GM18511 (cell line): ENCODE results near the gene STARD5.
A peak's percentile ranks its signal among the peaks of the same experiment; 100 is the strongest.
"Not testable (repeated sequence)": the region's sequence is repeated elsewhere in the genome, so short reads cannot be mapped to it uniquely, and the experiment has no call there.

Experiments
- ATAC-seq: cut with Tn5 transposase; IDR thresholded peaks from one replicate; pipeline ENCODE4 v1.9.1; 2021; ENCODE audit warnings: mild to moderate bottlenecking, moderate library complexity; ENCODE audit not compliant: unreplicated experiment

STARD5 gene, protein sequence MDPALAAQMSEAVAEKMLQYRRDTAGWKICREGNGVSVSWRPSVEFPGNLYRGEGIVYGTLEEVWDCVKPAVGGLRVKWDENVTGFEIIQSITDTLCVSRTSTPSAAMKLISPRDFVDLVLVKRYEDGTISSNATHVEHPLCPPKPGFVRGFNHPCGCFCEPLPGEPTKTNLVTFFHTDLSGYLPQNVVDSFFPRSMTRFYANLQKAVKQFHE

DNA sequence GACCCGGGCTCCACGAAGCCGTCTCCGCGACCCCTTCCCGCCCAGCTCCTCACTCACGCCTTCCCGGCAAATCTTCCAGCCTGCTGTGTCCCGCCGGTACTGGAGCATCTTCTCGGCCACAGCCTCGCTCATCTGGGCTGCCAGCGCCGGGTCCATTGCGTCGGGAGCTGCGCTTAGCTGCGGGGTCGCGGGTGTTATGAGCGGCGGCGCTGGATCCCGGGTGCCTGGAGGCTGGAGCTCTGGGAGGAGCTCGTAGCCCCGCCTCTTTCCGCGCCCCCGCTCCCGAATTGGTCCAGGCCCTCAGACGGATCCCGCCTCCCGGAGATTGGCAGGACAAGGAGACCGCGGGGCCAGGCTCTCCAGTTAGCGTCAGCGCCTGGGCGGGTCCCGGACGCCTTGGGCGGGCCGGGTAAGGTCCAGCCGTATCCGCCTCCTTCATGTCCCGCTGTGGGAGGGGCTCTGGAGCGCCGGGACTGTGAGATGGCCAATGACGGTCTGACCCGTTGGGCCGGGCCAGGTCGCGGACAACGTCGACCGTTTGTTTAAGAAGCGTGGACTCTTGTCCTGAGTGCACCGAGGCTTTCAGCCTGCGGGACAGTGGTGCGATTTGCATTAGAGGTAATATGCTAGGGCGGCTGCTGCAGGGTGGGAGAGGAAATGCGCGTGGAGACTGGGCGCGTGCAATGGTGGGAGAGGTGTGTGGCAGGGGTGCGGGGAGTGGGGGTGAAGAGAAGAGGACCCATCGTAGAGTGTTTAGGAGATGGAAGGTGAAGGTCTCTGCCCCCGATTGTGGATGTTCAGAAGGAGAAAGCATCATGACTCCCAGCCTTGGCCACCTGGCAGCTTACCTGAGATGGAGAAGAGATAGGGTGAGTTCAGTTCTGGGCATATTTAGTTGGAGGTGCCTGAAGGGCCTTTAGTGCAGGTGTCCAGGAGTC, at the start of gene STARD5:
STARD5 (minus strand) TSS at position 198 of the 938 bp plus-strand sequence; CDS start at position 156, 42 bp downstream.
- peak; percentile 99 for ATAC-seq

DNA sequence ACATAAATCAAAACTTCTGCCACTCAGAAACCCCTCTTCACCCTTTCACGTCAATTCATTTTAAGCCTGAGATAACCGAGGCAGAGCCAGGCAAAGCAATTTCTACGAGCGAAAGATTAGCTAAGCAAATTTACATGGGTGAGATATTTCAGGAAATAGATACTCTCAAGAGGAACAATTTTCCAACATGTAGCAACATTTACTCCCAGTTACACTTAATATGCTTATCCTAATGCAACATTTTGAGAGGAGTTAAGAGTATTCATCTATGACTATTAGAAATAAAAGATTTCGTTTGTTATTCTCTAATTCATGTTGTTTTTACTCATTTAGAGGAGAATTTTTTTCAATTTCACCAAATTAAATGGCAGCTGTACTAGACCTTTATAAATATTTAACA, 49.2 kb upstream of the STARD5 start:
- no peak for ATAC-seq

DNA sequence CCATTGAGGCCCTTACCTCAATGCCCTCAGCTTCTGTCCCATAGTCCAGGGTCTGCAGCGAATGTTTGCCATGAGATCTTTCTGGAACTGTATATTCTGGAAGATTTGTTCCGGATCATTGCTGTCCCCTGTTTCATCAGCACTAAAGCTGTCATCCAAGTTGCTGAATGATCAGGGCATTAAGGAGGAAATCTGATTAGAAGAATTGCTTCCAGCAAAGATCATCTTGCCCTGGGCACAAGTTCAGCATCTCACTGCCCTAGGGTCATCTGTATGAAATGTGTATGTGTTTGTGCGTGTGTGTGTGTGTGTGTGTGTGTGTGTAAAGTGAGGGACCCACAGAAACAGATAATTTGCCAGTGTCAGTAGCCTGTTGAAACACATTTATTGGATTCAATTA, 48.6 kb upstream of the STARD5 start:
- no peak for ATAC-seq

DNA sequence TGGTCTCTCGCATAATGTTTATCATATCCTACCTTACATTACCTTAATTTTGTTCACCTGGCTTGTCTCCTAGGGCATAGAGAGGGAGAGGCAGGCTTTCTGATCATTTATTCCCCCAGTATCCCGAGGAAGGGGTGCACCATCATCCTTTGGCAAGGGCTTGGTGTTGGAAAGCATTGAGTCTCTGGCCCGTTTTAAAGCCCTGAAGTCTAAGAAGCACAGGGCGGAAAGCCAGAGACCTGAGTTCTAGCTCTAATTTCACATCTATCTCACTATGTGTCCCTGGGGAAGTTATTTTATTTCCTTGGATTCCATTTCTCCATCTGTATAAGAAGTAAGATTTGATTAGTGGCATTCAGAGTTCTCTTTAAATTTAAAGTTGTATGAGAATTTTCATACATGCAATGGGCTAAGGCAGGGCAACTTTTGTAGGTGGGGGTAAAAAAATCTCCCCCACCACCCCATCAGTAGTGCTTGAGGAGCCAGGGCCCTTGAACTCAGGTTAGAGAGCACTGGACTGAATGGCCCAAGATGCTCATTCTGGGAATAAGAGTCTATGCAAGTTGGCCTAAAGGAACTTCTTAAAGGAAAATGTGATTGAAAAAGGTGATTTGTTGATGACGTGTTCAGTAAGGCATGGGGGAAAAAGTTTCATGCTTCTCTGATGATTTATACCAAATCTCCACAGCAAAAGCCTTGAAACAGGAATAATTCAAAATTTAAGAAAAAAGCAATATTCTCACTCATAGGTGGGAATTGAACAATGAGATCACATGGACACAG, 40.0 kb upstream of the STARD5 start:
- no peak for ATAC-seq

DNA sequence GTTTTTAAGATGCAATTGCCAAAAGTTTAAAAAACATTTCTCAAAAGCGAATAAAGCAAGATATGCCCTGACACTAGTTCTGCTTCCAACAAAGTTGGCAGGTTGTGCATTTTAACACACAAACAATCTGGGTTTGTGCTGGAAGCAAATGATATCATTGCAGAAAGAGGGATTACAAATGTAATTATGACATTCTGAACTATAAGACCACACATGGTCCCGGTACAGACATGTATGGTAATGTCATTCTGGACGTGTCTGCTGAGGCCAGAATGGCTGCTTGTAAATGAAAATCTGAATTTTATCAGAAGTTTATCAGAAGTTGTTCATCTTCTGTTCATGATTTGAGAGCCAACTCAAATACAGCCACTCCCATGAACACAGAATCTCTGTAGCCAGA, 39.3 kb upstream of the STARD5 start:
- ATAC-seq, result no peak

DNA sequence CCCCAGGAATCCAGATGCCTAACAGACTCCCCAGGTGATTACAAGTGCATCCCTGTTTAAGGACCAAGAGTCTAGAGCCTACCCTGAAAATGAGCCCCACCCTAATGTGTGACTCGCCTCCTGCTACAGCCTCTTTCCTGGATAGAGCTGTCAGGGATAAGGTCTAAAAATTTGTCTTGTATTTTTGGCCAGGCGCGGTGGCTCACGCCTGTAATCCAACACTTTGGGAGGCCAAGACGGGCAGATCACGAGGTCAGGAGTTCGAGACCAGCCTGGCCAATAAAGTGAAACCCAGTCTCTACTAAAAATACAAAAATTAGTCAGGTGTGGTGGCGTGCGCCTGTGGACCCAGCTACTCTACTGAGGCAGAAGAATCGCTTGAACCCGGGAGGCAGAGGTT, 38.8 kb upstream of the STARD5 start:
- ATAC-seq, result no peak

DNA sequence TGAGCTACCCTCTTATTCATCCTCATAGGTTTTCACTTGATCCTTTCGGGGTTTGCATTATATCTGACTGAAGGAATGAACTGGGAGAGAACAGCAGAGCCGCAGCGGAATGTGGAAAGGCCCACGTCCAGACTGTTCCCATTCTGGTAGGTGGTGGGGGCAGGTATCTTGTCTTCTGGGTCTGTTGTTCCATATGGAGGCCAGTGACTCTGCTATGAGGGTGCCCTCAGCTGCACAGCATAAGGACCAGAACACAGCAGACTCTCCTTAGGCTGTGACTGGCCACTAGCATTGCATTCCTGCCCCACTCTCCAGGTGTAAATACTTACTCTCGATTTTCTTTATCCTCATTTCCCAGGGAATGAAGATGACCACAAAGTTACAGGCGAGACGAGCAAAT, 38.0 kb upstream of the STARD5 start:
- no peak for ATAC-seq

DNA sequence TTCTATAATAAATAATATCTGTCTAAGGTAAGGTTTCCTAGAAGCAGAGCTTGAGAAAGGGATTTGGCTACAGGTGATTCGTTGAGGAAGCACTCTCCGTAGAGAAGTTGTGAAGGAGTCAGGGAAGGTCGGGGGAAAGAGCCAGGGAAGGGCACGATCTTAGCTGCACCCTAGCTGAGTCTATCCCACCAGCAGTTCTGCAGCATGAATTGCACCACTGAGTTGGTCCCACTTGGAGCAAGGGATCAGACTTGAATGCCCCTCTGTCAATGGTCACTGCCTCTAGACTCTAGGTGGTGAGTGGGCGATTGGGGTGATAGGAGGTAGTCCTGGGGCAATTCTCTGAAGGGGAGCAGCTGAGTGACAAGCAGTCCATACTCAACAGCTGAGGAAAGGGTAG, 36.5 kb upstream of the STARD5 start:
- no peak for ATAC-seq

DNA sequence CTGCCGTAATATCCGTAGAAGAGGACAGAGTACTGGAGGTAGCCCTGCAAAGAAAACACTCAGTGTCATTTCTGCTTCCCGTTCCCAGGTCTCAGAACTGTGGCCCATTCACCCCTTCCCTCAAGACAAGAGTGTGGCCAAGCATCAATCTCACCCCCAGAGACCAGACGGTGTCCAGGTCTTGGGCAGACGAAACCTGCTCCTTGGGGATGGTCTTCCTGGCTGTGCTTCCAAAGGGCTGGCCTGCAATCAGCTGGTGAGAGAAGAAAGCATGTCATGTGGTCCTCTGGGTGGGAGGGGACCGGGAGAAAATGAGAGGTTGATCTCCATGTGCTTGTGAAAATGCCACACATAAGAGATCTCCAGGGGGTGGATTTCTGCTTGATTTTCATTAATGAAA, 34.3 kb upstream of the STARD5 start:
- no peak for ATAC-seq

DNA sequence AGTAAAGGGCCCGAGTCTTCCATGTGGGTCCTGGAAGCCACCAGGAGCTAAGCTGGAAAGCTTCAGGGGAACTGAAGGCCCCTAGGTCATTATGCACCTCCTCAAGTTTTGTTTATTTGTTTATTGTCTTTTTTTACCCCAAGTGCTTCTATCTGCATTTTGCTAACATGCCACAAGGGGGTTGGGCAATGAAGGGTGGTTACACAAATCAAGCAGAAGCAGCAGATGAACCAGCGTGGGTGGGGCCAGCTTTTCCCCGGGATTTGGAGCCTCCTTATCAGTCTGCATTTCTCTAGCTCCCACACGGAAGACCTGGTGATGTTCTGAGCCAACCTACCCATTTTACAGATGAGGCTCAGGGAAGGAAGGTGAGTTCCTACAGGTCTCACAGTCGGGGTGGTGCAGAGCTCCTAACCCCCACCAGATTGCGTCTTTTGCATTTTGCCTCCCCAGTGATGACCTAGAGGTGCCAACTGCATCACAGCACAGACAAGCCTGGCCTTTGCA, 33.3 kb upstream of the STARD5 start:
- ATAC-seq, result no peak

DNA sequence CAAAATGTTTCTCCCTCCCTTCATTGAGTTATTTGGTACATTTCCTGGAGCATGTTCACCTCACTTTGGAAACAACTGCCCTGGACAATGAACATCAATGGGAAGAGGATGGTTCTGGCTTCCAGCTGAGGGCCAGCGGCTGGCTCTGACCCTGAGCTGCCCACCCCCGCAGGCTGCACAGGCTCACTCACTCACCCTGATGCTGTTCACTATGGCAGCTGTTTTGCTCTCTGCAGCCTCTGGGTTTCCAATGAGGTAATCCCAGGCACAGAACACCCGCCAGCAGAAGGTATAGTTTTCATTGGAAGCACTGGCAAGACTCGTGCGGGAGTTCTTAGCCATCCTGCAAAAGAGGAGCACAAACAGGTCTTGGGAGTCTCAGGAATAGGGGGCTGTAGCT, 32.3 kb upstream of the STARD5 start:
- ATAC-seq, result no peak

DNA sequence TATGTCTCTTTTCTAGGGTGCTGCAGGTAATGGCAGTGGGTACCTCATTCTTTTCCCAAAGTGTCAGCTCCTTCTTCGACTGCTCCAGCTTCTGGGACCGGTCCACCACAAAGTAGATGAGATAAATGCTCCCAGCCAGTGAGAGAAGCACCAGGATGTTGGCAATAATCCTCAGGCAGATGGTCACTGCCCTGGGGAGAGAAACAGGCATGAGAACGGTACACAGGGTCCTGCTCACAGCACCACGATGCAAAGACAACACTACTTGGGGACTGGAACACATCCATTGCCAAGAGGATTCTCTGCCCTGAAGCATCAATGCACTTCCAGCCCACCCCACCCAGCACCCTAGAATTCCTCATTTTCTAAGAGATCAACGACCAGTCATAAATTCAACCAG, 27.7 kb upstream of the STARD5 start:
- ATAC-seq, result no peak

DNA sequence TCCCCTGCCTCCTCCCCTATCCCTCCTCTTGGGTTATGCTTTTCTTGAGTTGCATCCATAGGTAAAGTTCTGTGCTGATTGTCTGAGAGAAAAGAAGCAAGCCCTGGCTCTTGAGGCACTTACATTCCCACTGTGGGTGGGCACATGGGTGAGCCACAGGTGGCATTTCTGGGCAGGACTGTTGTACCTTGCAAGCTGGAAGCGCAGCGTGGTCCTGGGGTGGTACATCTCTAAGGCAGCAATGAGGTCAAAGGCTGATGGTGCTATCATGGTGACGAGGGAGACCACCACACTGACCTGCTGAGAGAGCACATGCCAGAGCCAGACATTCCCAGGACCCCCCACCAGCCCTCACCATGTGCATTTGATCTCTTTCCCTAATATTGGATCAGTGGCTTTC, 25.3 kb upstream of the STARD5 start:
- ATAC-seq, result no peak

DNA sequence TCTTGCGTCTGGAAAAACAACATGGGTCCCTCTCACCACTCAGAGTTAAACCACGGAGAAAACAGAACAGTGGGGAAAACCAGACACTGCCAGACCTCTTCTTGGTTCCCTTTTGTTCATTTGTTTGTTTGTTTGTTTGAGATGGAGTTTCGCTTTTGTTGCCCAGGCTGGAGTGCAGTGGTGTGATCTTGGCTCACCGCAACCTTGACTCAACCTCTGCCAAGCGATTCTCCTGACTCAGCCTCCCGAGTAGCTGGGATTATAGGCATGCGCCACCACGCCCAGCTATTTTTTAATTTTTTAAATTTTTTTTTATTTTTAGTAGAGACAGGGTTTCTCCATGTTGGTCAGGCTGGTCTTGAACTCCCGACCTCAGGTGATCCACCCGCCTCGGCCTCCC, 24.8 kb upstream of the STARD5 start:
- ATAC-seq, result not testable (repeated sequence)

DNA sequence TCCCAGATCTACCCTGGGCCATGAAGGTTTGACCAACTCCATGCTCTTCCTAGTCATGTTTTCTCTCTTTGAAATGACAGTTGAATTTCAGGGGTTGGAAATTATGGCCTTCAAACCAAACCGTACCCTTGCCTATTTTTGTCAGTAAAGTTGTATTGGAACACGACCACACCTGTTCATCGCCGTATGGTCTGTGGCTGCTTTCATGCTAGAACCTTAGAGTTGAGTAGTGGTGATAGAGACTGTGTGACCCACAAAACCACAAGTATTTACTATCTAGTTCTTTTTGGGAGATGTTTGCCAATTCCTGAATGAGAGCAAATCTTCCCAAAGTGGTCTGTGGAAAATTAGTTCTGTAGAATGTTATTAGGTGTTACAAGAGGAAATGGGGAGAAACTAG, 24.0 kb upstream of the STARD5 start:
- ATAC-seq, result no peak

DNA sequence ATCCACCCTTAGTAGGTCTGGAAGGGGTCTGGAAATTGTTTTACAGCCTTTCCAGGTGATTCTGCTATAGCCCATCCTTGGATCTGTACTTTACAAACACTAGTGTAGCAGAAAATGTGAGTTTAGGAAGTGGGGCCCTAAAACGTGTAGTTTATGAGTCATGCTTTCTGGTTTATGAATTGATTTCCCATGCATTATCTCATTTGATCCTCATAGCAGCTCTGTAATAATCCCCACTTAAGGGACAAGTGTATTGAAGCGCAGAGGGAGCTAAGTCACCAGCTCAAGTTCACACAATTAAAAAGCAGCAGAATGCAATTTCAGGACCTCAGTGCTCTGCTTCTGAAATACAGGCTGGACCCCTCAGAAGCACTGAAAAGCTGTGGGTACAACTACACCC, 22.7 kb upstream of the STARD5 start:
- ATAC-seq, result no peak

DNA sequence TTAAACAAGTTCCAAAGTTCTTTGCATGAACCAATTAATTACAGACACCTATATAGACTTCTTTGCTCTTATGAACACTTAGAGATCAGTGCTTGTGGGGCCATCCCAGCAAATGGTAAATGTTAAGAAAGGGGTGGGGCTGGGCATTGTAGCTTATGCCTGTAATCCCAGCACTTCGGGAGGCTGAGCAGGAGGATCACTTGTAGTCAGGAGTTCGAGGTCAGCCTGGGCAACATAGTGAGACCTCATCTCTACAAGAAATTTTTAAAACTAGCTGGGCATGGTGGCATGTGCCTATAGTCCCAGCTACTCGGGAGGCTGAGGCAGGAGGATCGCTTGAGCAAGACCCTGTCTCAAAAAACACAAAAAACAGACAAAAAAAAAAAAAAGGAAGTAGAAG, 19.4 kb upstream of the STARD5 start:
- no peak for ATAC-seq

DNA sequence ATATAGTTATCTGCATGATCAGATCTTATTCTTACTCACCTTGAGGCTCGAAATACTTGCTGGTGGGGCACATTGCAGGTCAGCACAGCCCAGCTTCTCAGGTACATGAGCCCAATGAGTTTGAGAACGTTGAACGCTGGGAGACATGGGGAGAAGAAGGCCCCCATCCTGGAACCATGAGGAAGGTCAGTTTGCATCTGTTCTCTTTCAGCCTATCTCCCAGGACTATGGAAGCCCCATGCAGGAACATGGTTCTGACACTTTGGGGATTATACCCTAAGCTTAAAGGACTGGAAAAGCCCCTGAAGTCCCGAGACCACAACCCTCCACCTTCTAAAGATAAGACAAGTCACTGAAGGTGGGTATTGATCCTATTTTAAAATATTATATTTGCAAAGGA, 17.4 kb upstream of the STARD5 start:
- no peak for ATAC-seq

DNA sequence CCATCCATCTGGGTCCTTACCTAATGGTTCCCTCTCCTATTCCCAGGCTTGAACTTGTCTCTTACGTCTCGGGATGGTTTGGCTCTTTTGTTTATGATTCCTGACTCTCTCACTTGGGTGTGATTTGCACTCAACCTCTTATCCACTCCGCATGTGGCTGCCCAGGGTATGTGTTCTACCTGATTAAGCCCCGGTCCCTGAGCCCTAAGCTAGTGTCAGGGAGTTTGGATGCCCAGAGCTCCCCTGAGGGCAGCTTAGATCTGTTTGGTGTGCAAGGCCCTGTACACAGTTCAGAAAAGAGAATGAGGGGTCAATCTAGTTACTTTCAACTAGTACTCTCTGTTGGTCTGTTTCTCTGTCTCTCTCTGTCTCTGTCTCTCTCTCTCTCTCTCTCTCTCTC, 15.9 kb upstream of the STARD5 start:
- ATAC-seq, result no peak

DNA sequence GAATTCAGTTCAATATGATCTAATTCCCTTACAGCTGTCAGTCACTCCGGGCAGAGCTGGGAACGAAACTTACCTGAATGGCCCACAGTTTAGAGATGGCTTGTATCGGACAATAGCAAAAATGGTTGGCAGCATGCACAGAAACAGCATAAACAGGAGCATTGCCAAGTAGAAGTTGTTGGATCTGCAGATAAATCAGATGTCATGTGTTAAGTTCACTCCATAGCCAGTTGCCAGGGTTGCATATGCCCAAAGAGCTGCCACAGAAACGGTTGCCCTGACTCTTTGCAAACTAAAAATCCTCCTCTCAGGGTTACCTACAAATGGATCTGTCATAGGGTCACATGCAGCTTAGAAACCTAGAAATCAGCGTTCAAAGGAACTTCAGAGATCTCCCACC, 15.4 kb upstream of the STARD5 start:
- ATAC-seq, result no peak
